Measurements from ENCODE around the gene ABCG1. TPM values are rescaled to one million over a fixed set of nuclear protein-coding genes. Genes with fewer than 3 reads are reported as not detected.

Gene ABCG1
- total and polyA plus RNA-seq, 2 experiments from 2014 or later, result 1.3 to 4.4 TPM

GRCh38 chr21:42208801-42209490 lies 10.0 kb upstream of the ABCG1 start (continued):
- TF ChIP-seq, protein P1, sequence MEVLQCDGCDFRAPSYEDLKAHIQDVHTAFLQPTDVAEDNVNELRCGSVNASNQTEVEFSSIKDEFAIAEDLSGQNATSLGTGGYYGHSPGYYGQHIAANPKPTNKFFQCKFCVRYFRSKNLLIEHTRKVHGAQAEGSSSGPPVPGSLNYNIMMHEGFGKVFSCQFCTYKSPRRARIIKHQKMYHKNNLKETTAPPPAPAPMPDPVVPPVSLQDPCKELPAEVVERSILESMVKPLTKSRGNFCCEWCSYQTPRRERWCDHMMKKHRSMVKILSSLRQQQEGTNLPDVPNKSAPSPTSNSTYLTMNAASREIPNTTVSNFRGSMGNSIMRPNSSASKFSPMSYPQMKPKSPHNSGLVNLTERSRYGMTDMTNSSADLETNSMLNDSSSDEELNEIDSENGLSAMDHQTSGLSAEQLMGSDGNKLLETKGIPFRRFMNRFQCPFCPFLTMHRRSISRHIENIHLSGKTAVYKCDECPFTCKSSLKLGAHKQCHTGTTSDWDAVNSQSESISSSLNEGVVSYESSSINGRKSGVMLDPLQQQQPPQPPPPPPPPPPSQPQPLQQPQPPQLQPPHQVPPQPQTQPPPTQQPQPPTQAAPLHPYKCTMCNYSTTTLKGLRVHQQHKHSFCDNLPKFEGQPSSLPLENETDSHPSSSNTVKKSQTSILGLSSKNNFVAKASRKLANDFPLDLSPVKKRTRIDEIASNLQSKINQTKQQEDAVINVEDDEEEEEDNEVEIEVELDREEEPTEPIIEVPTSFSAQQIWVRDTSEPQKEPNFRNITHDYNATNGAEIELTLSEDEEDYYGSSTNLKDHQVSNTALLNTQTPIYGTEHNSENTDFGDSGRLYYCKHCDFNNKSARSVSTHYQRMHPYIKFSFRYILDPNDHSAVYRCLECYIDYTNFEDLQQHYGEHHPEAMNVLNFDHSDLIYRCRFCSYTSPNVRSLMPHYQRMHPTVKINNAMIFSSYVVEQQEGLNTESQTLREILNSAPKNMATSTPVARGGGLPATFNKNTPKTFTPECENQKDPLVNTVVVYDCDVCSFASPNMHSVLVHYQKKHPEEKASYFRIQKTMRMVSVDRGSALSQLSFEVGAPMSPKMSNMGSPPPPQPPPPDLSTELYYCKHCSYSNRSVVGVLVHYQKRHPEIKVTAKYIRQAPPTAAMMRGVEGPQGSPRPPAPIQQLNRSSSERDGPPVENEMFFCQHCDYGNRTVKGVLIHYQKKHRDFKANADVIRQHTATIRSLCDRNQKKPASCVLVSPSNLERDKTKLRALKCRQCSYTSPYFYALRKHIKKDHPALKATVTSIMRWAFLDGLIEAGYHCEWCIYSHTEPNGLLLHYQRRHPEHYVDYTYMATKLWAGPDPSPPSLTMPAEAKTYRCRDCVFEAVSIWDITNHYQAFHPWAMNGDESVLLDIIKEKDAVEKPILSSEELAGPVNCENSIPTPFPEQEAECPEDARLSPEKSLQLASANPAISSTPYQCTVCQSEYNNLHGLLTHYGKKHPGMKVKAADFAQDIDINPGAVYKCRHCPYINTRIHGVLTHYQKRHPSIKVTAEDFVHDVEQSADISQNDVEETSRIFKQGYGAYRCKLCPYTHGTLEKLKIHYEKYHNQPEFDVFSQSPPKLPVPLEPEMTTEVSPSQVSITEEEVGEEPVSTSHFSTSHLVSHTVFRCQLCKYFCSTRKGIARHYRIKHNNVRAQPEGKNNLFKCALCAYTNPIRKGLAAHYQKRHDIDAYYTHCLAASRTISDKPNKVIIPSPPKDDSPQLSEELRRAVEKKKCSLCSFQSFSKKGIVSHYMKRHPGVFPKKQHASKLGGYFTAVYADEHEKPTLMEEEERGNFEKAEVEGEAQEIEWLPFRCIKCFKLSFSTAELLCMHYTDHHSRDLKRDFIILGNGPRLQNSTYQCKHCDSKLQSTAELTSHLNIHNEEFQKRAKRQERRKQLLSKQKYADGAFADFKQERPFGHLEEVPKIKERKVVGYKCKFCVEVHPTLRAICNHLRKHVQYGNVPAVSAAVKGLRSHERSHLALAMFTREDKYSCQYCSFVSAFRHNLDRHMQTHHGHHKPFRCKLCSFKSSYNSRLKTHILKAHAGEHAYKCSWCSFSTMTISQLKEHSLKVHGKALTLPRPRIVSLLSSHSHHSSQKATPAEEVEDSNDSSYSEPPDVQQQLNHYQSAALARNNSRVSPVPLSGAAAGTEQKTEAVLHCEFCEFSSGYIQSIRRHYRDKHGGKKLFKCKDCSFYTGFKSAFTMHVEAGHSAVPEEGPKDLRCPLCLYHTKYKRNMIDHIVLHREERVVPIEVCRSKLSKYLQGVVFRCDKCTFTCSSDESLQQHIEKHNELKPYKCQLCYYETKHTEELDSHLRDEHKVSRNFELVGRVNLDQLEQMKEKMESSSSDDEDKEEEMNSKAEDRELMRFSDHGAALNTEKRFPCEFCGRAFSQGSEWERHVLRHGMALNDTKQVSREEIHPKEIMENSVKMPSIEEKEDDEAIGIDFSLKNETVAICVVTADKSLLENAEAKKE (CRISPR knock-in tag; IDR thresholded peaks at IDR 0.05), result peak; percentile 48; the same call in 1 of the 2 replicates

DNA sequence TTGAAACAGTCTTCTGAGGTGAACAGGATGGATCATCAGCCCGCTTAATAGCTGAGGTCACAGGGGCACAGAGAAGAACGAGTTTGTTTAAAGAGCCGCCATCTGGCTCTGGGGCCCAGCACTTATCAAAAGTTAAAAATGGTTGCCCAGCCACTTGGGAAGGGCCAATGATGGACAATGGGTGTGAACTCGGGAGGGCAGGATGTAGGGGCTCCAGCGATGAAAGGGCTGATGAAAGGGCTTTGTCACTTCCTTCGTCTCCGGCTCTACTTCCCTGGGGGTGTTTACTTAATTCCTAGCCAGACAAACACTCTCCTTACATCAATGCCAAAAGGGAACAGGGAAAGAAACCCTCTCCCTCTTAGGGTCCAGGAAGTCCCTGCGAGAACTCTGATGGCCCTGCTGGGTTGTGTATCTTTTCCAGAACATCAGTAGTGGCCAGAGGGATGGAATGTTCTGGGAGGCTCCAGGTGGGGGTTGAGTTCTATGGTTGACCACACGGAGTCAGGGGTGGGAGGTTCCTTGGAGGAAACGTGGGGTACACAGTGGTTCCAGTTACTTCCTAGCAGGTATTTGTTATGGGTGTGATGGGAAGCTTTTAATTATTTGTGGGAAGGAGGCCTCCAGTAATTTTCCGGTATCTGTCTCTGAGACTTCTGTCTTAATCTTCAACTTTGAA lies 9.0 kb upstream of the ABCG1 start:
- ATAC-seq (no peak), DNase-seq (ENCODE audit: low spot score) (no peak)
- H3K27ac Mint-ChIP-seq, result no peak overlapping the region
- TF ChIP-seq, protein P1 (CRISPR knock-in tag; IDR thresholded peaks at IDR 0.05), result no peak
- TF ChIP-seq CREB1 (CRISPR knock-in tag; IDR thresholded peaks at IDR 0.05; ENCODE audit: low read depth) (no peak), ETS1 (IDR thresholded peaks at IDR 0.05) (no peak), EZH2 (IDR thresholded peaks at IDR 0.05; ENCODE audit: low read depth, unreplicated experiment) (no peak), ZNF331 (CRISPR knock-in tag; IDR thresholded peaks at IDR 0.05; ENCODE audit: low read depth) (no peak), EZH2phosphoT487 (IDR thresholded peaks at IDR 0.05; ENCODE audit: unreplicated experiment) (no peak)

More for the DNA sequence above, 9.0 kb upstream of the ABCG1 start:
- H3K27ac ChIP-seq (ENCODE audit: low read depth), result no peak overlapping the region
- H4K20me1 ChIP-seq (replicated peaks; ENCODE audit: insufficient read depth), result no peaks in the 10 kb centered on the region
- no peaks in the 10 kb centered on the region for H3K36me3 ChIP-seq (ENCODE audit: insufficient read depth)
- H3K36me3 Mint-ChIP-seq (ENCODE audit: low read depth), result no peaks in the 10 kb centered on the region; the same call in 1 of the 3 replicates
- no peak overlapping the region for H3K4me3 ChIP-seq
- no peak overlapping the region for H3K4me2 ChIP-seq
- no peaks in the 10 kb centered on the region for H3K79me2 ChIP-seq (replicated peaks; ENCODE audit: insufficient read depth)
- no peaks in the 10 kb centered on the region for H3F3A ChIP-seq (replicated peaks; ENCODE audit: low read depth)
- H3K4me3 Mint-ChIP-seq, result no peak overlapping the region
- peaks cover 14% of the 10 kb centered on the region for H3K4me1 Mint-ChIP-seq
- H3K9me3 Mint-ChIP-seq, result peaks cover 17% of the 10 kb centered on the region; the same call in 2 of the 3 replicates
- no peak overlapping the region for H2AFZ ChIP-seq
- peaks cover 5% of the 10 kb centered on the region; the same call in 1 of the 2 replicates for H3K9me2 ChIP-seq (ENCODE audit: insufficient read depth)
- H3K4me1 ChIP-seq (ENCODE audit: insufficient read depth), result no peaks in the 10 kb centered on the region
- H3K27me3 ChIP-seq (ENCODE audit: insufficient read depth), result no peaks in the 10 kb centered on the region
- peaks cover 8% of the 10 kb centered on the region for H3K27me3 Mint-ChIP-seq (ENCODE audit: insufficient read depth, low read depth, poor library complexity)

Data from GM23338 (cell line).